ENCODE measurements around the gene PRKG1.

DNA sequence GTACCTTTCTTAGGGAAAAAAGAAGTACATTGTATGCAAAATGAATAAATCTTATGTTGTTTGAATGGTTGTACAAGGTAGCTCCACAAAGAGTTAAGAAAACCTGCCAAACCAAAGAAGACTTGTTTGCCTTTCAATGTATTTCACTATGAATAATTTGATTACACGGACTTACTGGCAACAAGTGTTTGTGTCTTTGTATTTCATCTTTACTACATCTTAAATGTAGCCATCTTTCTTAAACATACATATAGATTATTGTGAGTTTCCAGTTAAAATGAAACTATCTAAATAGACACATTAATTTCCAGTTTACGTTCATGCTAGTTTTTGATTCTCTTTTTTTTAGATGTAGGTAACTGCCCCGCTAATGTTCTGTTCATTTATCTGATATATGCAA is 2.8 kb downstream of the PRKG1 start:
- TF ChIP-seq CTCF (IDR thresholded peaks at IDR 0.05) (no peak), POLR2A (IDR thresholded peaks at IDR 0.05) (no peak)
